Pons (tissue), 1 donor: Measurements from ENCODE around the gene BACE2.

Experiments used
- DNase-seq: peaks from one replicate; pipeline ENCODE4 v3.0.0-alpha.2; 2016; ENCODE audit warnings: low spot score

Gene BACE2

DNA sequence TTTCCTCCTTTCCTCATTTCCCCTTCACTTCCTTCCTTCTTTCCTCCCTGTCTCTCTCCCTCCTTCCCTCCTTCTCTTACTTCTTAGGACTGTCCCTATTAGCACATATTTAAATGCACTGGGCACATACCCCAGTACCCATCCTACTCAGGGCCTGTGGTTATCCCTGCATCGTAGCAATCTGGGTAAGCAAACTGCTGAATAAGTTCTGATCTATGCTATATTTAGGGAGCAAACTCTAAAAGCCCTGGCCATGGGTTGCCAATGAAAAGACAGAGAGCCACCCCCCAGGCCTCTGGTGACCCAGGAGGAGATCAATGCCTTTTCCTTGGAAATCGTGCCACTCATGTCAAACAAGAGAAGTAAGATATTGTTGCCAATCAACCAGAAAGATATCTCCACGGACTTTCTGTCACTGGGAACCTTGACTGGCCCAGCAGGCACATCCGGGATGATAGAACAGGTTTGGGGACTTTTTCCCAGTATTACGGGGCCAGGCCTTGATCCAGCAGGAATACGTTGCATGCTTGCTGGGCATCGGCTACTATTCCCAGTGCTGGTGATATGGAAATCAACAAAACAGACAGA lies 154.0 kb downstream of the BACE2 start:
- DNase-seq, result no peak

- no peak for DNase-seq
Measured at GRCh38 chr21:41322496-41323382, 154.8 kb downstream of the BACE2 start.

- no peak for DNase-seq
Measured at GRCh38 chr21:41325138-41325912, 157.4 kb downstream of the BACE2 start.

GRCh38 chr21:41326414-41327080 lies 158.6 kb downstream of the BACE2 start:
- no peak for DNase-seq

DNA sequence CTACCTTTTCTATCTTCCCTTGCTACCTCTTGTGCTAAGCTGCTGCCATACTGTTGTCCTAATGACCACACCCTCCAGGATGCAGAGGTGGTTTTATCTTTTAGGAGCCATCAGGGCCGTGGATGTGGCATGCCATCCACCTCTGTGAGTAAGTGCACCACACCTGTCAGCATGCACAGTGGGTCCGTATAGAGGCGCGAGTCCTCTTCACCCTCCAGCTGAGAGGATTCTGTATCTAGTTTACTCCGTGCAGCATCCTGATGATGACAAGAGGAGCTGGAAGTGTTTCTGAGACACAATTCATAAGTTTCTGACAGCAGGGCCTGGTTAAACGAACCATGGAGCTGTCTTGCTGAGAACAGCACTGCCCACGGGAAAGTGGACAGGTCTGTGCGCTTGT lies 159.8 kb downstream of the BACE2 start:
- DNase-seq, result no peak

- no peak for DNase-seq
Measured at GRCh38 chr21:41328660-41329607, 161.0 kb downstream of the BACE2 start.
